IPS-11a (cell line): ENCODE data around the gene RGS7BP.
"Not testable (repeated sequence)": the region's sequence is repeated elsewhere in the genome, so short reads cannot be mapped to it uniquely, and the experiment has no call there.

Experiments used
- H3K4me3 ChIP-seq: one replicate; pipeline ENCODE4 v1.5.1; 2013; ENCODE audit warnings: low read depth, low read length, control low read depth

Gene RGS7BP

GRCh38 chr5:64557911-64558310 is 52.1 kb downstream of the RGS7BP start:
- no peak overlapping the region for H3K4me3 ChIP-seq

DNA sequence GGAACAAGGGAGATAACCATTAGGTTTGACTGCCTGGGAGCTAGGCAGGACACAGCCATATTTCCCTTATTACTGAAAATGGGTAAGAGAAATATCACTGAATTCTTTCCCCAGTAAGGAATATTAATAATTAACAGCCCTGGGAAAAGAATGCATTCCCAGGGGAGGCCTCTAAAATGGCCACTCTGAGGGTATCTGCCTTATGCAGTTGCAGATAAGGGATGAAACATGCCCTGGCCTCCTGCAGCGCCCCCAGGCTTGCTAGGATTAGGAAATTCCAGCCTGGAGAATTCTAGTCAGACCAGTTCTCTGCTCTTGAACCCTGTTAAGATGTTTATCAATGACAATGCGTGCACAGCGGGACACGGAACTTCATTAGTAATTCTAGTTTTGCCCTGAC is 52.8 kb downstream of the RGS7BP start:
- H3K4me3 ChIP-seq = not testable (repeated sequence)

- no peak overlapping the region for H3K4me3 ChIP-seq
These were observed 60.6 kb downstream of the RGS7BP start for GRCh38 chr5:64566310-64566916.

- H3K4me3 ChIP-seq = no peak overlapping the region
These were observed 64.0 kb downstream of the RGS7BP start for GRCh38 chr5:64569858-64570257.

- H3K4me3 ChIP-seq = no peak overlapping the region
These were observed 64.7 kb downstream of the RGS7BP start for GRCh38 chr5:64570395-64570996.

DNA sequence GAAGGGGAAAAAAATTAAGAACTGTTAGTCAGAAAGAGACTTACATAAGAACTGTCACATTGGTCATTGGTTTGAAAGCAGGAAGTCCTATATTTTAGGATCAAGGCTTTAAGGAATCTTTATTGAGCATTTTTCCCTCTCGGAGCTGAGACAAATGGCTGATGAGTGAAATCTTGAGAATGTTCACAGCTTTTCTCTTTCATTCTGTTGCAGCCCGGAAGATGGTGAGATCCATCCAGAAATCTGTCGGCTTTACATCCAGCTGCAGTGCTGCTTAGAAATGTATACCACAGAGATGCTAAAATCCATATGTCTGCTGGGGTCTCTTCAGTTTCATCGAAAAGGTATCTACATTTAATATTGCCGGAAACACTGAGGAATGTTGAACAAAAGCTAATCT is 69.7 kb downstream of the RGS7BP start:
- no peak overlapping the region for H3K4me3 ChIP-seq

DNA sequence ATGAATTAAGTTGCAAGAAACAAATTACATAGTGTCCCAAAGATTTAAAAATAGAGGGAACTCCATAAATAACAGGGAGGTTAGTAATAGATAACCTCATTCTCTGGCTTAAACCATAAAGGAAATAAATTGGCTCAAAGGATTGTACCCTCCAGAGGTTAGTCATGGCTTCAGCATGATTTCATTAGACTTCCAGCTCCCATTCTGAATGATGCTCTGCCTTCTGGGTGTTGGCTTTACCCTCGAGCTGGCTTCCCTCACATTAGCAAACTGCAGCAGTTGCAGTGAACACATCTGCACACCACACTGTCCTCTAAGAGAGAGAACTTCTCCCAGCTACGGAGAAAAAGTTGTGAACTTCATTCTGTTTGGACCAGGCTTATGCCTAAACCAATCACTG is 70.4 kb downstream of the RGS7BP start:
- no peak overlapping the region for H3K4me3 ChIP-seq

DNA sequence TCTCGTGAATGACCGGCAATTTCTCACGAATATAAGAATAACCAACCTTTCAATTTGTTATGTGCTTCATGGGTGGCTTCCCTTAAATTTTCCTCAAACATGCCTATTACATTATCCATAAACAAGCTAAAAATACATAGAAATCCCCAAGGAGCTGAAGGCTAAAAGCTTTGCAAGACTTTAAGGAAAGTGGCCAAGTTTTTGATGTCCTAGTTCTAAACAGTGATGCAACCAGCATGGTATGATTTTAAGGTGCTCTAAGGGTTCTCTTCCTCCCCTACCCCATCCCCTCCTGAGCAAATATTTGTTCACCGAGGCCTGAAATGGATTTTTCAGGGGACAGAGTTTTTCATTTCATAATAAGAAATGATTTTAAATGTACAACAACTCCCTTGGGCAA is 79.8 kb downstream of the RGS7BP start:
- H3K4me3 ChIP-seq = no peak overlapping the region

- H3K4me3 ChIP-seq = no peak overlapping the region
These were observed 81.6 kb downstream of the RGS7BP start for GRCh38 chr5:64587370-64587769.

DNA sequence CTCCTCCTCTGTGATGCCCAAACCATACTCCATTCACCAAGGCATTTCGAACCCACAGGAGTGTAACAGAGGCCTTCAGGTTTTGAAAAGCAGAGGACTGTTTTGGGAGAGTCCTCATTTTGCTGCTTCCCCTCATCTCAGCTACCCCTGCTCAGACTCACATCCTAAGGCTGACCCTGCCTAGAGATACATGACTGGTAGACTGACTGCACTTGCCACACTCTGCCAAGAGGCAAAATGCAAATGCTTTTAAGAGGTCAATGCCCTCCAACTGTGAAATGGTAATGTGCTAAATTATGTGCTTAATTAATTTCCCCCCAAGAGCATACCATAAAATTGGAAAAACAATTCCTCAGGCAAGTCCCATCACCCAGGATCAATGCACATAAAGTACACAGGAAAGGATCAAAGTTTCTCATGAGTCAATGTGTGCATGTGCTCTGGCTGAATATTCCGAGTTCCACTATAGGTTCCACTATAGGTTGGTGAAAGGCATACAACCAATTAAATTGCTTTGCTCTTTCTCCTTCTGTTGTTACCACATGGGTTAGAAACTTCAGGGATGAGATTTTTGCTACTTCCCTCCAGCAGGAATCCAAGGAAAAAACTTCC is 87.0 kb downstream of the RGS7BP start:
- H3K4me3 ChIP-seq = no peak overlapping the region

DNA sequence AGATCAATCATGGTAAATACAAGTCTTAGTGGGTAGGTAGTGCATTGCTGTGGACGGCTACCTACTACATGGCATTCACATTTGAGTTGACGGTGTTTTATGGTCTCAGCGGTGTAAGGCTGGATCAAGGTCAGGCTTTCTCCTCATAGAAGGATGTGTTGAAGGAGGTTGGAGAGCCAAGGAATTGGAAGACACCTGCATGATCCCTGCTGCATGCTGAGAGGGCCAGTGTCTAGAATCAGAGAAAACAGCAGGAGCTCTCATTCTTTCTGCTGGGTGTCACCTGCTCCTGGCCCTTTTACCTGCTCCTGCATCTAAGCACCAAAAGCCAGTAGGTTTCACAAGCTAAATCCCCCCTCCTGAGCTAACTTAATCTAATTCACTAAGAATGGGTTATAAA is 88.2 kb downstream of the RGS7BP start:
- no peak overlapping the region for H3K4me3 ChIP-seq

DNA sequence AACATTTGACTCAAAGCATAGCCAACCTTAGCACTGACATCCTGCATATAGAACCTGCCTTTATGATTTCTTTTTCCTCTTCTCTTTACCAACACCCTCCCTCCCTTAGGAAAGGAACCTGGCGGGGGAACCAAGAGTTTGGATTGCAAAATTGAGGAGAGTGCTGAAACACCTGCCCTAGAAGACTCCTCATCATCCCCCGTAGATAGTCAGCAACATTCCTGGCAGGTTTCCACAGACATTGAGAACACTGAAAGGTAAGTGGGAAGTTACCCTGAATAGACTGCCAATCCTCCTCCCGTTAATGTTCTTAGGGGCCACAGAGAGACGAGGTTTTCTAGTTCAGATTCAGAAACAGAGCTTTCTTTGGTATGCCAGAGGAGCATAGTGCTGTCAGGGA is 88.8 kb downstream of the RGS7BP start:
- no peak overlapping the region for H3K4me3 ChIP-seq

DNA sequence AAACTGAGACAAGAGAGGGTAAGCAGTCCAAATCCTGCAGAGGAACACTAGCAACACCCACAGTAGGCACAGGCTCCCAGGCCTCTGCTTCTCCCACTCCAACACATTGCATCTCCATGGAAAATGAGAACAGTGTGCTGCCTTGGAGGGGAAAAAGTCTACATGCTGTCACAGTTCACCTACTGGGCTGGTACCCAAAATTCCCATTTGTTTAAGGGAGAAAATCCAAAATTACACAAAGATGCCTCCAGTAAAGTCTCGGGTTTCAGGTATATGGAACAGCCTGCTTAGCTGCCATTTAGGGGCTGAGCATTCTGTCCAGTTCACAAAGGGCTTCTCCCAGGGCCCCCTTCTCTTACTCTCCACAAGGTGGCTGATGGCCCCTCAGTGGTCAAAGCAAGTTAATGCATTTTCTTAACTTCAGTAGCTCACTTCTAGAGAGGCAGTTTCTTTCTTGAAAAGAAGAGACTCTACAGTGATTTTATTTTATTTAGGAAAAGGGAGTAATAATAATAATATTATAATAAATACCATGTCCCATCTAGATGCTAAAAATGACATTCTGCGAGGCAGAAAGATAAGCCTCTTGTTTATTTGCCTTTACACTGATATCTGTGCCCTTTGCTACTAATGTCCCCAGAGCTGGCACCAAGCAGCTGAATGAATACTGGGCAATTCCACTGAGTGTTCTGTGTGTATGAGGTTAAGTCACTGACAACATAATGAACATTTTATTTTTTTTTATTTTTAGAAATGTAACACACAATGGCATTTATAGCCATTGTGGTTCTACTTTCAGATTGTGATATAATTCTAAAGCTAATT is 89.4 kb downstream of the RGS7BP start:
- H3K4me3 ChIP-seq = no peak overlapping the region

DNA sequence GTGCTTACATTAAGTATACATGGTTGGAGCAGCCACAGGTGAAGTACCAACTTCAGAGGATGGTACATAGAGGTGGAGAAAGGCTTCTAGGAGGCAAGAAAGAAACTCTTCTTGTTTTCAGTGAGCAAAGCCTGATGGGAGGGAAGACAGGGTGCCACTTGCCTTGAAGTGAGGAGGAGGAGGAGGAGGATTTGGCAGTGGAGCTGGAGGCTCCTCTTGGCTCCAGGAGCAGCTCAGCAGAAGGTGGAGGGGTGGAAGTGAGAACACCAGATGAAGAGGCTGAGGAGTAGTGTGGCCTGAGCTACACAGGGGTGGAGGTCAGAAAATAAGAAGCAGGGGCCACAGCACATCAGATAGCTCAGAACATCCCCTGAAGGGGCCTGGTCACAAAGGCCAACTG is 93.4 kb downstream of the RGS7BP start:
- H3K4me3 ChIP-seq = no peak overlapping the region

GRCh38 chr5:64603676-64604075 is 97.9 kb downstream of the RGS7BP start:
- H3K4me3 ChIP-seq = no peak overlapping the region

DNA sequence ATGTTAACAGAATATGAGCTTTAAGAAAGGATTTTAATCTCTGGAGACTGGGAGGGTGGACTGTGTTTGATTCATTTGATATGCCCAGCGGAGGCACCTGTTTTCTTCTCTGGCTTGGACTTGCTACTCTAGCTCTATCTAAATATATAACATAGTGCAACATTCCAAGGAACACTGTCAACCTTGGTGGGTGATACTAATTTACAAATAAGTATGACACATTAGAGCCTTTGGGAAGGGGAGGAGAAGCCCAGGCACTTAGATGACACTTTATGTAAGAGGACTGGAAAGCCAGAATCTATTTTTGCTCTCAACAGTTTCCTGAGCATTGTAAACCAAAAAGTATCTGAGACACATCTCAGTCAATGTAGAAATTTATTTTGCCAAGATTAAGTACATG is 101.1 kb downstream of the RGS7BP start:
- H3K4me3 ChIP-seq = no peak overlapping the region

DNA sequence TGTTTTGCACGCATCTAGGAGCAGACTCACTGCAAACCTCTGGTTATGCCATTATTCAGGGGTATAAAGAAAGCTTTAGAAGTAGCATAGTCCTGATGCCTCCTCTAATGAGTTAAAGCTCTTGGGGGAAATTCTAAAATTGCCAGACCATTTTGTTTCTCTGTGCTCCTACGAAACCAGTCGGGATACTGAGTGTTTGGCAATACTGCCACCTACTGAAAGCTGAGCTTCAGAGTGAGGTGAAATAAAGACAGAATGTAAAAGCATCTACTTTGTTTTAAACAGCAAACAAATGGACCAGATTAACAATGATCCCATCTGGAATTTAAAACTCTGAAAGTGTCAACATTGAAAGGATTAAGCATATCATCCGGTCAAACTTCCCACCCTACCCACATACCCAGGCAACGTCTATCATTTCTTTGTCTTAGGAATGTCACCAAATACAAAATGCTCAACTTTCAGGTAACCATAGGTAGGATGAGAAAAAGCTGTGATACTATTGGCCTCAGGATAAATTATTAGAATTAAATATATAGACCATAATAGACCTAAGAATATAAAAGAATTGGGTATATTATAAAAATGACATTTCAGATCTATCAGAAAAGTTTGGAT is 106.6 kb downstream of the RGS7BP start:
- H3K4me3 ChIP-seq = no peak overlapping the region

DNA sequence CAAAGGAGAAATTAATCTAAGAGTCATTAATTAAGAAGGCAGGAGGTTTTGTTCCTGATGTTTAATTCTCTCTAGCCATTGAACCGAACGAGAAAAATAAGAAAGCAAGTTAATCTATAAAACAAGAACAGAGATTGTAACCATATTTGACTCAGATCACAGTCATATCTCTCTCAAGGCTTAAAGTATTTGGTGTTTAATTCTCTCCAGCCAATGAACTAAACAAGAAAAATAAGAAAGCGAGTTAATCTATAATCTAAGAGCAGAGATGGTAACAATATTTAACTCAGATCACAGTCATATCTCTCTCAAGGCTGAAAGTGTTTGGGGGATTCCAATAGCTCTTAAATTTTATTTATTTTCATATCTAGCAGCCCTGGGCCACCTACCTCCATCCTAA is 110.1 kb downstream of the RGS7BP start:
- no peak overlapping the region for H3K4me3 ChIP-seq

GRCh38 chr5:64619609-64620008 is 113.8 kb downstream of the RGS7BP start:
- H3K4me3 ChIP-seq = no peak overlapping the region

- no peak overlapping the region for H3K4me3 ChIP-seq
These were observed 117.2 kb downstream of the RGS7BP start for GRCh38 chr5:64622991-64623390.

DNA sequence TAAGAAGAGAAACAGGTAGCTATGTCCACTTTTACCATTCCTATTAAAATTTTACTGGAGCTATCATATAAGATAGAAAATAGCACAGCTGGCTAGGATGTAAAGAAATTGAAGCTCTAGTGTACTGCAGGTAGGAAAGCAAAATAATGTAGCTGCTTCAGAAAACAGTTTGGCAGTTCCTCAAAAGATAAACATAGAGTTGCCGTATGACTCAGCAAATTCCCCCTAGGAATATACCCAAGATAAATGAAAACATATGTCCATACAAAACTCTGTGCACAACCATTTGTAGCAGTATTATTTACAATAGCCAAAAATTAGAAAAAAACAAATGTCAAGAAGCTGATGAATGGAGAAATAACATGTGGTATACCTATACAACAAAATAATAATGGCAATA is 119.9 kb downstream of the RGS7BP start:
- no peak overlapping the region for H3K4me3 ChIP-seq
